Small intestine (tissue), 7 donors: ENCODE measurements around the gene HDAC4. TPM values are rescaled to one million over a fixed set of nuclear protein-coding genes. Genes with fewer than 3 reads are reported as not detected.

Experiments used
- DNase-seq, 2 donors: peaks; one replicate each; pipeline versions ENCODE4 v3.0.0 to v3.0.0-alpha.2; 2013
- FAIRE-seq: peaks from 2 replicates; lab custom pipeline; 2012; peaks lifted over from hg19 to GRCh38; lab: Jason Lieb, UNC
- H3K27ac ChIP-seq, 3 donors: one replicate each; pipeline ENCODE4 v1.5.1; 2013; ENCODE audit warnings: low read length in 2 of 3, mild to moderate bottlenecking in 2 of 3, control low read depth in 1 of 3, inconsistent platforms in 1 of 3, low read depth in 1 of 3, moderate library complexity in 1 of 3
- H3K27me3 ChIP-seq, 3 donors: one replicate each; pipeline ENCODE4 v1.6.1; 2013; ENCODE audit warnings: low read length in 3 of 3, inconsistent platforms in 1 of 3; ENCODE audit not compliant: control insufficient read depth in 3 of 3, insufficient read depth in 3 of 3
- H3K36me3 ChIP-seq, 3 donors: one replicate each; pipeline ENCODE4 v1.6.1; 2013; ENCODE audit warnings: low read length in 3 of 3, inconsistent platforms in 1 of 3, low read depth in 1 of 3, mild to moderate bottlenecking in 1 of 3, moderate library complexity in 1 of 3; ENCODE audit not compliant: control insufficient read depth in 3 of 3, insufficient read depth in 2 of 3
- H3K4me1 ChIP-seq, 3 donors: one replicate each; pipeline ENCODE4 v1.6.1; 2013; ENCODE audit warnings: low read length in 2 of 3, inconsistent platforms in 1 of 3, low read depth in 1 of 3, mild to moderate bottlenecking in 1 of 3, moderate library complexity in 1 of 3; ENCODE audit not compliant: control insufficient read depth in 3 of 3, insufficient read depth in 2 of 3
- H3K4me3 ChIP-seq, 3 donors: one replicate each; pipeline ENCODE4 v1.5.1; 2013; ENCODE audit warnings: low read length in 3 of 3, control low read depth in 1 of 3, inconsistent platforms in 1 of 3, low read depth in 1 of 3, mild to moderate bottlenecking in 1 of 3, moderate library complexity in 1 of 3
- H3K9me3 ChIP-seq, 2 donors: one replicate each; pipeline ENCODE4 v1.6.1; 2013; ENCODE audit warnings: low read depth in 1 of 2, low read length in 1 of 2; ENCODE audit not compliant: control insufficient read depth in 2 of 2, insufficient read depth in 1 of 2
- WGBS, 3 donors: extraction: QIAGEN DNeasy Blood & Tissue Kit; methylation state at CpG; one replicate each; pipeline ENCODE4 v1.1.7; 2013; 5-methylcytosine and 5-hydroxymethylcytosine counted together
- polyA plus RNA-seq, 4 donors: library from polyadenylated mRNA; stranded (reverse) in 3 of 4; unstranded in 1 of 4; fragments of 200-250 nt in 3 of 4; fragments of 120-200 nt in 1 of 4; gene quantifications; one replicate each; pipeline versions ENCODE4 v1.2.1 to v1.2.3, GENCODE V29; 2013
- donor health status: healthy with polysubstance abuse.
- donor health status: control.
- donor health status: control.
- donor health status: Bipolar disorder and iron deficiency.
- donor health status: healthy.

The HDAC4 gene
- polyA plus RNA-seq, 4 donors = 3.1 to 11.3 (median 5.9) TPM

GRCh38 chr2:239441261-239442078 is 40.6 kb upstream of the HDAC4 start:
- H3K4me3 ChIP-seq = no peak overlapping the region
- peaks cover 0 to 3% of the 10 kb centered on the region in 2 donors for H3K9me3 ChIP-seq
- WGBS, 3 donors = 33 to 65% (median 59%) methylated on average over 19 of the region's 19 CpGs
- no peak for FAIRE-seq
- H3K4me1 ChIP-seq = no peaks in the 10 kb centered on the region
- H3K27ac ChIP-seq = no peak overlapping the region
- peaks cover 0 to 39% (median 9%) of the 10 kb centered on the region in 3 donors for H3K27me3 ChIP-seq
- no peaks in the 10 kb centered on the region for H3K36me3 ChIP-seq
- DNase-seq = no peak

GRCh38 chr2:239440511-239440959 is 39.7 kb upstream of the HDAC4 start:
- WGBS, 3 donors = 10 to 22% (median 21%) methylated on average over 18 of the region's 18 CpGs
- H3K27ac ChIP-seq = no peak overlapping the region
- H3K4me3 ChIP-seq = no peak overlapping the region
- FAIRE-seq (no peak), DNase-seq (no peak)
- peaks cover 0 to 3% of the 10 kb centered on the region in 2 donors for H3K9me3 ChIP-seq
- H3K27me3 ChIP-seq = peaks cover 0 to 41% (median 9%) of the 10 kb centered on the region in 3 donors
- H3K4me1 ChIP-seq = no peaks in the 10 kb centered on the region
- no peaks in the 10 kb centered on the region for H3K36me3 ChIP-seq

- DNase-seq = no peak
- no peak overlapping the region for H3K27ac ChIP-seq
- H3K9me3 ChIP-seq = peaks cover 0 to 3% of the 10 kb centered on the region in 2 donors
- no peak for FAIRE-seq
- 79 to 86% (median 84%) methylated on average over 11 of the region's 11 CpGs for WGBS, 3 donors
- no peaks in the 10 kb centered on the region for H3K4me1 ChIP-seq
- no peak overlapping the region for H3K4me3 ChIP-seq
- H3K36me3 ChIP-seq = no peaks in the 10 kb centered on the region
- peaks cover 0 to 41% (median 9%) of the 10 kb centered on the region in 3 donors for H3K27me3 ChIP-seq
Observed at GRCh38 chr2:239439754-239440315, 39.0 kb upstream of the HDAC4 start.

GRCh38 chr2:239438995-239439753 is 38.4 kb upstream of the HDAC4 start:
- no peaks in the 10 kb centered on the region for H3K36me3 ChIP-seq
- H3K4me3 ChIP-seq = no peak overlapping the region
- 87 to 88% (median 87%) methylated on average over 21 of the region's 21 CpGs for WGBS, 3 donors
- H3K27me3 ChIP-seq = peaks cover 0 to 39% (median 9%) of the 10 kb centered on the region in 3 donors
- H3K4me1 ChIP-seq = no peaks in the 10 kb centered on the region
- peaks cover 0 to 6% of the 10 kb centered on the region in 2 donors for H3K9me3 ChIP-seq
- no peak for FAIRE-seq
- no peak for DNase-seq
- no peak overlapping the region for H3K27ac ChIP-seq

- H3K4me1 ChIP-seq = no peaks in the 10 kb centered on the region
- H3K36me3 ChIP-seq = no peaks in the 10 kb centered on the region
- DNase-seq (no peak), FAIRE-seq (no peak)
- peaks cover 0 to 8% of the 10 kb centered on the region in 2 donors for H3K9me3 ChIP-seq
- no peak overlapping the region for H3K27ac ChIP-seq
- peaks cover 0 to 39% (median 9%) of the 10 kb centered on the region in 3 donors for H3K27me3 ChIP-seq
- H3K4me3 ChIP-seq = no peak overlapping the region
- 68 to 86% (median 73%) methylated on average over 3 of the region's 3 CpGs for WGBS, 3 donors
Observed at GRCh38 chr2:239438368-239438767, 37.5 kb upstream of the HDAC4 start.

GRCh38 chr2:239436669-239437335 is 36.0 kb upstream of the HDAC4 start:
- DNase-seq = no peak
- peaks cover 0 to 6% of the 10 kb centered on the region in 2 donors for H3K9me3 ChIP-seq
- H3K36me3 ChIP-seq = no peaks in the 10 kb centered on the region
- no peak overlapping the region for H3K4me3 ChIP-seq
- H3K4me1 ChIP-seq = no peaks in the 10 kb centered on the region
- H3K27me3 ChIP-seq = peaks cover 0 to 27% (median 9%) of the 10 kb centered on the region in 3 donors
- no peak for FAIRE-seq
- no peak overlapping the region for H3K27ac ChIP-seq
- 91 to 93% (median 92%) methylated on average over 2 of the region's 2 CpGs for WGBS, 3 donors

GRCh38 chr2:239436076-239436475 is 35.3 kb upstream of the HDAC4 start:
- 58 to 78% (median 72%) methylated on average over 5 of the region's 5 CpGs for WGBS, 3 donors
- DNase-seq = no peak
- peaks cover 0 to 23% (median 9%) of the 10 kb centered on the region in 3 donors for H3K27me3 ChIP-seq
- FAIRE-seq = no peak
- H3K4me1 ChIP-seq = no peaks in the 10 kb centered on the region
- H3K27ac ChIP-seq = no peak overlapping the region
- peaks cover 0 to 6% of the 10 kb centered on the region in 2 donors for H3K9me3 ChIP-seq
- no peaks in the 10 kb centered on the region for H3K36me3 ChIP-seq
- no peak overlapping the region for H3K4me3 ChIP-seq
